HepG2 (cell line): ENCODE data around the gene TEKTIP1. TPM values are rescaled to one million over a fixed set of nuclear protein-coding genes. Genes with fewer than 3 reads are reported as not detected.

ENCODE experiments used
- ARNT ChIP-seq: fragments of 450-650 bp; IDR thresholded peaks from 2 replicates; pipeline ENCODE4 v1.6.1; 2017
- HDAC2 ChIP-seq: sonication (generic); formaldehyde crosslinking; IDR thresholded peaks from 2 replicates; pipeline ENCODE4 v1.4.0; 2020; ENCODE audit warnings: missing genetic modification reagents
- HMG20A ChIP-seq: IDR thresholded peaks from 2 replicates; pipeline ENCODE4 v1.6.1; 2016; ENCODE audit warnings: borderline replicate concordance
- KDM4B ChIP-seq: sonication (generic); formaldehyde crosslinking; IDR thresholded peaks from 2 replicates; pipeline ENCODE4 v1.4.0; 2020; ENCODE audit warnings: missing genetic modification reagents
- MAFG ChIP-seq: sonication (generic); formaldehyde crosslinking; IDR thresholded peaks from 2 replicates; pipeline ENCODE4 v1.5.1; 2020; ENCODE audit warnings: mild to moderate bottlenecking, missing genetic modification reagents
- MAFK ChIP-seq, 2 experiments: IDR thresholded peaks in 1 of 2; conservative IDR thresholded peaks in 1 of 2; 2 replicates each; pipeline ENCODE4 v1.6.1; 2011; ENCODE audit warnings: improper control_type of control experiment in 2 of 2, low read length in 2 of 2
- NFYB ChIP-seq: sonication (generic); formaldehyde crosslinking; IDR thresholded peaks from 2 replicates; pipeline ENCODE4 v1.4.0; 2020; ENCODE audit warnings: missing genetic modification reagents
- RFX3 ChIP-seq: IDR thresholded peaks from 2 replicates; pipeline ENCODE4 v1.6.1; 2016; ENCODE audit warnings: missing biosample characterization, missing genetic modification reagents
- SMYD3 ChIP-seq: sonication (generic); formaldehyde crosslinking; IDR thresholded peaks from 2 replicates; pipeline ENCODE4 v1.8.1; 2023; ENCODE audit warnings: mild to moderate bottlenecking, missing genetic modification reagents
- SPEN ChIP-seq: sonication (generic); formaldehyde crosslinking; IDR thresholded peaks from 2 replicates; pipeline ENCODE4 v1.5.1; 2020; ENCODE audit warnings: low read depth, mild to moderate bottlenecking, missing genetic modification reagents
- SSRP1 ChIP-seq: IDR thresholded peaks from 2 replicates; pipeline ENCODE4 v1.6.1; 2016; ENCODE audit warnings: control low read depth
- U2AF1 ChIP-seq: fragments of 200-400 bp; formaldehyde crosslinking; optimal IDR thresholded peaks from 2 replicates; pipeline ENCODE3; 2017; ENCODE audit warnings: mild to moderate bottlenecking, low read depth, low read length
- ZMYM3 ChIP-seq: sonication (generic); formaldehyde crosslinking; IDR thresholded peaks from 2 replicates; pipeline ENCODE4 v1.5.1; 2020; ENCODE audit warnings: mild to moderate bottlenecking, missing genetic modification reagents
- ZNF224 ChIP-seq: sonication (generic); formaldehyde crosslinking; IDR thresholded peaks from 2 replicates; pipeline ENCODE4 v1.5.0; 2020; ENCODE audit warnings: mild to moderate bottlenecking, missing genetic modification reagents
- ZNF83 ChIP-seq: sonication (generic); formaldehyde crosslinking; IDR thresholded peaks from 2 replicates; pipeline ENCODE4 v1.4.0; 2020; ENCODE audit warnings: missing genetic modification reagents, mild to moderate bottlenecking, borderline replicate concordance
- ZNF879 ChIP-seq: sonication (generic); formaldehyde crosslinking; IDR thresholded peaks from 2 replicates; pipeline ENCODE4 v1.8.1; 2023; ENCODE audit warnings: missing genetic modification reagents
- ZNF891 ChIP-seq: sonication (generic); formaldehyde crosslinking; IDR thresholded peaks from 2 replicates; pipeline ENCODE4 v1.5.0; 2020; ENCODE audit warnings: mild to moderate bottlenecking, missing genetic modification reagents
- ZSCAN30 ChIP-seq: sonication (generic); formaldehyde crosslinking; IDR thresholded peaks from 2 replicates; pipeline ENCODE4 v1.5.0; 2020; ENCODE audit warnings: mild to moderate bottlenecking, missing genetic modification reagents
- polyA plus RNA-seq, 8 experiments: library from polyadenylated mRNA; depleted of rRNA in 3 of 8; stranded (reverse) in 7 of 8; unstranded in 1 of 8; fragments of >200 nt; fragmentation: Illumina TruSeq in 4 of 8; extraction: Trizol in 4 of 8; gene quantifications; 2 replicates each; pipeline versions ENCODE4 v1.2.1 to v1.2.3, GENCODE V29; 2011 to 2016; ENCODE audit warnings: low read depth in 4 of 8, missing spikeins in 1 of 8, mixed read lengths in 1 of 8; ENCODE audit not compliant: insufficient read depth in 1 of 8
- total RNA-seq, 5 experiments: library from RNA; depleted of rRNA; stranded (reverse); fragments of >200 nt; fragmentation: Illumina TruSeq; extraction: Trizol; gene quantifications; 2 replicates each; pipeline ENCODE4 v1.2.3, GENCODE V29; 2016; ENCODE audit warnings: low read depth in 1 of 5
- TF ChIP-seq, protein P1 (sequence below): sonication (generic); formaldehyde crosslinking; IDR thresholded peaks from 2 replicates; pipeline ENCODE4 v1.9.0; 2021; ENCODE audit warnings: missing genetic modification reagents, mild to moderate bottlenecking, borderline replicate concordance
- TF ChIP-seq, protein P2 (sequence below): sonication (generic); formaldehyde crosslinking; IDR thresholded peaks from 2 replicates; pipeline ENCODE4 v1.4.0; 2020; ENCODE audit warnings: missing genetic modification reagents
- TF ChIP-seq, protein P3 (sequence below): IDR thresholded peaks from 2 replicates; pipeline ENCODE4 v1.6.1; 2016; ENCODE audit warnings: mild to moderate bottlenecking, missing biosample characterization, missing genetic modification reagents
- TF ChIP-seq, protein P4 (sequence below): sonication (generic); formaldehyde crosslinking; IDR thresholded peaks from 2 replicates; pipeline ENCODE4 v1.5.0; 2020; ENCODE audit warnings: mild to moderate bottlenecking, missing genetic modification reagents
- TF ChIP-seq, protein P5 (sequence below): sonication (generic); formaldehyde crosslinking; IDR thresholded peaks from 2 replicates; pipeline ENCODE4 v1.4.0; 2020; ENCODE audit warnings: missing genetic modification reagents, mild to moderate bottlenecking, borderline replicate concordance

TEKTIP1 gene
- total and polyA plus RNA-seq, 2 of the 13 experiments (the other 11 are each of a cell fraction or from before 2014, with no cell fraction given) = not detected

DNA sequence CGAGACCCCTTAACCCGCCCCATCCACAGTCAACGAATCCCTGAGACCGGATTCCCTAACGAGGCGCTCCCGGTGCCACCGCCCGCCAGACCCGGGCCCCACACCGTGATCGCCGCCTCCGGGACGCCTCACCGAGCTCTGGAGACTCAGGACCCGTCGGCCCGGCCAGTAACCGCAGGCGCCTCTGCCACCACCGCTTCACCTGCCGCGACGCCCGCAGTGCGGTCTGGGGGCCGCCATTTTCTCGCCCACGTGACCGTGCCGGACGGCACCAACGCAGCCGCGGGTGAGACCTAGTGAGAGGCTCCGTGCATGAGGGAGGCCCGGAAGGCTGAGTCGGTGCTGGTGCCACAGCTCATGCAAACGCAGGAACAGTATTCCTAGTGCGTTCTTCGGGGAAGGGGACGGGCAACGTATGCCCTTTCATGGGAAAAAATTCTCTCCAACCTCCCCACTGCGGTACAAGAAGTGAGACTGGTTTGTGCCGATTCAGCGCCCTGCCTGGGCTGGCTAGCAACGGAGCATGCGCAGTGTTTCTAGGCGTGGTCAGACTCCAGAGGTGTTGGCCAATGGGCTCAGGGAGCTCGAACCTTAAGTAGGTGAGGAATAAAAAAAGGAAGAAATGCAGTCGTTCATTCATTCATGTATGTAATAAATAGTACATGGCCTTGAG is 38.4 kb upstream of the TEKTIP1 start, which contains the start of gene DOHH (continued):
- no peak for TF ChIP-seq MAFG (CRISPR knock-in tag)
- TF ChIP-seq, protein P1, sequence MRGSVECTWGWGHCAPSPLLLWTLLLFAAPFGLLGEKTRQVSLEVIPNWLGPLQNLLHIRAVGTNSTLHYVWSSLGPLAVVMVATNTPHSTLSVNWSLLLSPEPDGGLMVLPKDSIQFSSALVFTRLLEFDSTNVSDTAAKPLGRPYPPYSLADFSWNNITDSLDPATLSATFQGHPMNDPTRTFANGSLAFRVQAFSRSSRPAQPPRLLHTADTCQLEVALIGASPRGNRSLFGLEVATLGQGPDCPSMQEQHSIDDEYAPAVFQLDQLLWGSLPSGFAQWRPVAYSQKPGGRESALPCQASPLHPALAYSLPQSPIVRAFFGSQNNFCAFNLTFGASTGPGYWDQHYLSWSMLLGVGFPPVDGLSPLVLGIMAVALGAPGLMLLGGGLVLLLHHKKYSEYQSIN (CRISPR knock-in tag) = no peak
- peak; percentile 65 to 93 for TF ChIP-seq MAFK (conservative IDR thresholded peaks at IDR 0.05 in 1 of 2, IDR thresholded peaks at IDR 0.05 in 1 of 2; ENCODE audit: low read length in 2 of 2)
- peak; percentile 79 for TF ChIP-seq HDAC2 (CRISPR knock-in tag)
- peak; percentile 92; the same call in 1 of the 2 replicates for TF ChIP-seq ZNF879 (CRISPR knock-in tag)
- no peak for TF ChIP-seq ZSCAN30 (CRISPR knock-in tag)
- TF ChIP-seq, protein P2, sequence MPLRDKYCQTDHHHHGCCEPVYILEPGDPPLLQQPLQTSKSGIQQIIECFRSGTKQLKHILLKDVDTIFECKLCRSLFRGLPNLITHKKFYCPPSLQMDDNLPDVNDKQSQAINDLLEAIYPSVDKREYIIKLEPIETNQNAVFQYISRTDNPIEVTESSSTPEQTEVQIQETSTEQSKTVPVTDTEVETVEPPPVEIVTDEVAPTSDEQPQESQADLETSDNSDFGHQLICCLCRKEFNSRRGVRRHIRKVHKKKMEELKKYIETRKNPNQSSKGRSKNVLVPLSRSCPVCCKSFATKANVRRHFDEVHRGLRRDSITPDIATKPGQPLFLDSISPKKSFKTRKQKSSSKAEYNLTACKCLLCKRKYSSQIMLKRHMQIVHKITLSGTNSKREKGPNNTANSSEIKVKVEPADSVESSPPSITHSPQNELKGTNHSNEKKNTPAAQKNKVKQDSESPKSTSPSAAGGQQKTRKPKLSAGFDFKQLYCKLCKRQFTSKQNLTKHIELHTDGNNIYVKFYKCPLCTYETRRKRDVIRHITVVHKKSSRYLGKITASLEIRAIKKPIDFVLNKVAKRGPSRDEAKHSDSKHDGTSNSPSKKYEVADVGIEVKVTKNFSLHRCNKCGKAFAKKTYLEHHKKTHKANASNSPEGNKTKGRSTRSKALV (CRISPR knock-in tag) = no peak
- no peak for TF ChIP-seq SMYD3 (CRISPR knock-in tag)
- TF ChIP-seq, protein P3, sequence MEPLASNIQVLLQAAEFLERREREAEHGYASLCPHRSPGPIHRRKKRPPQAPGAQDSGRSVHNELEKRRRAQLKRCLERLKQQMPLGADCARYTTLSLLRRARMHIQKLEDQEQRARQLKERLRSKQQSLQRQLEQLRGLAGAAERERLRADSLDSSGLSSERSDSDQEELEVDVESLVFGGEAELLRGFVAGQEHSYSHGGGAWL = peak; percentile 97
- no peak for TF ChIP-seq U2AF1
- TF ChIP-seq ZNF83 (CRISPR knock-in tag) = no peak; the same call in 1 of the 2 replicates
- TF ChIP-seq RFX3 (CRISPR knock-in tag) = no peak
- TF ChIP-seq NFYB (CRISPR knock-in tag) = peak; percentile 58; the same call in 1 of the 2 replicates
- TF ChIP-seq ZNF891 (CRISPR knock-in tag) = peak; percentile 84; the same call in 1 of the 2 replicates
- TF ChIP-seq ZMYM3 (CRISPR knock-in tag) = no peak; the same call in 1 of the 2 replicates
- TF ChIP-seq, protein P4, sequence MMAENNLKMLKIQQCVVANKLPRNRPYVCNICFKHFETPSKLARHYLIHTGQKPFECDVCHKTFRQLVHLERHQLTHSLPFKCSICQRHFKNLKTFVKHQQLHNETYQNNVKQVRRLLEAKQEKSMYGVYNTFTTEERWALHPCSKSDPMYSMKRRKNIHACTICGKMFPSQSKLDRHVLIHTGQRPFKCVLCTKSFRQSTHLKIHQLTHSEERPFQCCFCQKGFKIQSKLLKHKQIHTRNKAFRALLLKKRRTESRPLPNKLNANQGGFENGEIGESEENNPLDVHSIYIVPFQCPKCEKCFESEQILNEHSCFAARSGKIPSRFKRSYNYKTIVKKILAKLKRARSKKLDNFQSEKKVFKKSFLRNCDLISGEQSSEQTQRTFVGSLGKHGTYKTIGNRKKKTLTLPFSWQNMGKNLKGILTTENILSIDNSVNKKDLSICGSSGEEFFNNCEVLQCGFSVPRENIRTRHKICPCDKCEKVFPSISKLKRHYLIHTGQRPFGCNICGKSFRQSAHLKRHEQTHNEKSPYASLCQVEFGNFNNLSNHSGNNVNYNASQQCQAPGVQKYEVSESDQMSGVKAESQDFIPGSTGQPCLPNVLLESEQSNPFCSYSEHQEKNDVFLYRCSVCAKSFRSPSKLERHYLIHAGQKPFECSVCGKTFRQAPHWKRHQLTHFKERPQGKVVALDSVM (CRISPR knock-in tag) = 0 out of 2 replicates have a peak, but pooled peaks have one; percentile 57
- no peak for TF ChIP-seq SSRP1 (CRISPR knock-in tag)
- TF ChIP-seq, protein P5, sequence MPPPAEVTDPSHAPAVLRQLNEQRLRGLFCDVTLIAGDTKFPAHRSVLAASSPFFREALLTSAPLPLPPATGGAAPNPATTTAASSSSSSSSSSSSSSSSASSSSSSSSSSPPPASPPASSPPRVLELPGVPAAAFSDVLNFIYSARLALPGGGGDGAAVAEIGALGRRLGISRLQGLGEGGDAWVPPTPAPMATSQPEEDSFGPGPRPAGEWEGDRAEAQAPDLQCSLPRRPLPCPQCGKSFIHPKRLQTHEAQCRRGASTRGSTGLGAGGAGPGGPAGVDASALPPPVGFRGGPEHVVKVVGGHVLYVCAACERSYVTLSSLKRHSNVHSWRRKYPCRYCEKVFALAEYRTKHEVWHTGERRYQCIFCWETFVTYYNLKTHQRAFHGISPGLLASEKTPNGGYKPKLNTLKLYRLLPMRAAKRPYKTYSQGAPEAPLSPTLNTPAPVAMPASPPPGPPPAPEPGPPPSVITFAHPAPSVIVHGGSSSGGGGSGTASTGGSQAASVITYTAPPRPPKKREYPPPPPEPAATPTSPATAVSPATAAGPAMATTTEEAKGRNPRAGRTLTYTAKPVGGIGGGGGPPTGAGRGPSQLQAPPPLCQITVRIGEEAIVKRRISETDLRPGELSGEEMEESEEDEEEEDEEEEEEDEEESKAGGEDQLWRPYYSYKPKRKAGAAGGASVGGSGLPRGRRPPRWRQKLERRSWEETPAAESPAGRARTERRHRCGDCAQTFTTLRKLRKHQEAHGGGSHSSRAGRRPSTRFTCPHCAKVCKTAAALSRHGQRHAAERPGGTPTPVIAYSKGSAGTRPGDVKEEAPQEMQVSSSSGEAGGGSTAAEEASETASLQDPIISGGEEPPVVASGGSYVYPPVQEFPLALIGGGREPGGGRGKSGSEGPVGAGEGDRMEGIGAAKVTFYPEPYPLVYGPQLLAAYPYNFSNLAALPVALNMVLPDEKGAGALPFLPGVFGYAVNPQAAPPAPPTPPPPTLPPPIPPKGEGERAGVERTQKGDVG = peak; percentile 48; the same call in 1 of the 2 replicates
- no peak for TF ChIP-seq HMG20A (CRISPR knock-in tag)
- no peak for TF ChIP-seq KDM4B
- TF ChIP-seq SPEN = peak; percentile 72; the same call in 1 of the 2 replicates
- no peak for TF ChIP-seq ZNF224 (CRISPR knock-in tag)
- TF ChIP-seq ARNT = no peak
